H1 (cell line): ENCODE results near the gene CHN2. TPM values are rescaled to one million over a fixed set of nuclear protein-coding genes. Genes with fewer than 3 reads are reported as not detected.

ENCODE experiments used
- CTCF ChIA-PET: fragments of 300-600 bp; sonication (Branson Sonifier 250); formaldehyde crosslinking; loops from one replicate; lab custom pipeline; 2021; ENCODE audit not compliant: partially characterized antibody; lab: Charles Lee
- POLR2A ChIA-PET: fragments of 300-600 bp; sonication (Branson Sonifier 250); formaldehyde crosslinking; loops from one replicate; lab custom pipeline; 2021; ENCODE audit warnings: inconsistent platforms; ENCODE audit not compliant: partially characterized antibody; lab: Charles Lee
- DNase-seq, 2 experiments: peaks; one replicate each; pipeline versions ENCODE4 v3.0.0 to v3.0.0-alpha.2; 2010 to 2022; ENCODE audit warnings: low spot score in 2 of 2, low read depth in 1 of 2, mixed read lengths in 1 of 2
- FAIRE-seq: peaks from 2 replicates; lab custom pipeline; 2011; peaks lifted over from hg19 to GRCh38; lab: Jason Lieb, UNC
- H2AFZ ChIP-seq: 2 replicates; pipeline ENCODE4 v1.8.1; 2012; ENCODE audit warnings: low read length, inconsistent platforms
- H2AK5ac ChIP-seq: 2 replicates; pipeline ENCODE4 v1.6.1; 2013; ENCODE audit warnings: low read depth, low read length
- H2BK120ac ChIP-seq: replicated peaks from 2 replicates; pipeline ENCODE3; 2013; ENCODE audit warnings: low read depth, low read length, inconsistent platforms
- H2BK12ac ChIP-seq: 2 replicates; pipeline ENCODE4 v1.6.1; 2013; ENCODE audit warnings: low read depth, low read length
- H2BK15ac ChIP-seq: 2 replicates; pipeline ENCODE4 v1.6.1; 2013; ENCODE audit warnings: low read length
- H2BK20ac ChIP-seq: 2 replicates; pipeline ENCODE4 v1.6.1; 2013; ENCODE audit warnings: low read length
- H2BK5ac ChIP-seq: 2 replicates; pipeline ENCODE4 v1.6.1; 2013; ENCODE audit warnings: low read depth, low read length
- H3K14ac ChIP-seq: 2 replicates; pipeline ENCODE4 v1.6.1; 2013; ENCODE audit warnings: inconsistent platforms; ENCODE audit not compliant: insufficient read length
- H3K18ac ChIP-seq: 2 replicates; pipeline ENCODE4 v1.6.1; 2013; ENCODE audit warnings: low read length; ENCODE audit errors: extremely low read depth
- H3K23ac ChIP-seq: 2 replicates; pipeline ENCODE4 v1.6.1; 2013; ENCODE audit warnings: inconsistent platforms; ENCODE audit not compliant: insufficient read length
- H3K23me2 ChIP-seq: 2 replicates; pipeline ENCODE4 v1.6.1; 2013; ENCODE audit warnings: low read depth, low read length
- H3K27ac ChIP-seq: 2 replicates; pipeline ENCODE4 v1.6.1; 2011; ENCODE audit warnings: low read depth, low read length, inconsistent platforms
- H3K27me3 ChIP-seq, 4 experiments: replicated peaks in 1 of 4; 1 replicate in 1 of 4; 2 replicates in 3 of 4; pipeline versions ENCODE4 v1.6.1 to v1.8.1; 2011 to 2013; ENCODE audit warnings: low read length in 3 of 4, mild to moderate bottlenecking in 3 of 4, inconsistent platforms in 2 of 4, mixed read lengths in 2 of 4, moderate library complexity in 1 of 4; ENCODE audit not compliant: control insufficient read depth in 3 of 4, insufficient read depth in 3 of 4; ENCODE audit errors: extremely low read depth in 1 of 4
- H3K36me3 ChIP-seq, 4 experiments: 2 replicates each; pipeline versions ENCODE4 v1.6.1 to v1.8.1; 2011 to 2013; ENCODE audit warnings: mild to moderate bottlenecking in 4 of 4, low read length in 3 of 4, moderate library complexity in 2 of 4, control low read depth in 1 of 4, inconsistent platforms in 1 of 4; ENCODE audit not compliant: insufficient read depth in 4 of 4, control insufficient read depth in 2 of 4
- H3K4ac ChIP-seq: replicated peaks from 2 replicates; pipeline ENCODE3; 2013; ENCODE audit warnings: low read length, low read depth, mixed read lengths, inconsistent platforms; ENCODE audit not compliant: insufficient read length
- H3K4me1 ChIP-seq, 4 experiments: replicated peaks in 1 of 4; 1 replicate in 1 of 4; 2 replicates in 3 of 4; pipeline versions ENCODE4 v1.6.1 to v1.8.1; 2011 to 2013; ENCODE audit warnings: low read length in 3 of 4, inconsistent platforms in 2 of 4, mixed read lengths in 1 of 4; ENCODE audit not compliant: insufficient read depth in 4 of 4, control insufficient read depth in 3 of 4
- H3K4me2 ChIP-seq, 2 experiments: 2 replicates each; pipeline versions ENCODE4 v1.6.1 to v1.8.1; 2011 to 2013; ENCODE audit warnings: low read depth in 2 of 2, low read length in 2 of 2, control low read depth in 1 of 2, inconsistent platforms in 1 of 2, mild to moderate bottlenecking in 1 of 2; ENCODE audit not compliant: insufficient read depth in 1 of 2
- H3K4me3 ChIP-seq, 4 experiments: fragments of 200-600, 300-600 bp in 1 of 4; sonication (generic), shearing (Covaris generic), sonication (Bioruptor Twin) in 1 of 4; 2 replicates each; pipeline versions ENCODE4 v1.5.1 to v1.8.1; 2011 to 2016; ENCODE audit warnings: low read length in 4 of 4, low read depth in 3 of 4, control low read depth in 2 of 4, inconsistent platforms in 2 of 4, mild to moderate bottlenecking in 2 of 4, mixed read lengths in 1 of 4, moderate library complexity in 1 of 4; ENCODE audit not compliant: insufficient read depth in 2 of 4; ENCODE audit errors: extremely low read depth in 1 of 4
- H3K56ac ChIP-seq: replicated peaks from 2 replicates; pipeline ENCODE3; 2013; ENCODE audit warnings: low read depth, mild to moderate bottlenecking, mixed read lengths, low read length, inconsistent platforms; ENCODE audit not compliant: insufficient read length
- H3K79me1 ChIP-seq: 2 replicates; pipeline ENCODE4 v1.6.1; 2013; ENCODE audit warnings: low read depth, low read length, control low read depth
- H3K79me2 ChIP-seq, 2 experiments: 2 replicates each; pipeline versions ENCODE4 v1.6.1 to v1.8.1; 2012 to 2013; ENCODE audit warnings: low read length in 2 of 2, mild to moderate bottlenecking in 2 of 2, inconsistent platforms in 1 of 2; ENCODE audit not compliant: insufficient read depth in 2 of 2, control insufficient read depth in 1 of 2
- H3K9ac ChIP-seq, 4 experiments: replicated peaks in 1 of 4; 1 replicate in 1 of 4; 2 replicates in 3 of 4; pipeline versions ENCODE4 v1.6.1 to v1.8.1; 2011 to 2013; ENCODE audit warnings: low read depth in 3 of 4, low read length in 3 of 4, control low read depth in 2 of 4, mild to moderate bottlenecking in 2 of 4, moderate library complexity in 2 of 4, inconsistent platforms in 1 of 4; ENCODE audit errors: extremely low read depth in 1 of 4
- H3K9me3 ChIP-seq, 2 experiments: 2 replicates each; pipeline versions ENCODE4 v1.6.1 to v1.8.1; 2012 to 2013; ENCODE audit warnings: mild to moderate bottlenecking in 2 of 2, moderate library complexity in 2 of 2, control low read depth in 1 of 2, inconsistent platforms in 1 of 2, low read depth in 1 of 2, low read length in 1 of 2, mixed read lengths in 1 of 2; ENCODE audit not compliant: insufficient read depth in 2 of 2
- H4K20me1 ChIP-seq, 2 experiments: replicated peaks in 1 of 2; 2 replicates each; pipeline versions ENCODE3 to v1.8.1; 2011 to 2013; ENCODE audit warnings: inconsistent platforms in 2 of 2, low read length in 2 of 2, mild to moderate bottlenecking in 1 of 2; ENCODE audit not compliant: insufficient read depth in 2 of 2, control insufficient read depth in 1 of 2
- H4K5ac ChIP-seq: 2 replicates; pipeline ENCODE4 v1.6.1; 2013; ENCODE audit warnings: low read length, low read depth, mixed read lengths, inconsistent platforms; ENCODE audit not compliant: insufficient read length
- H4K8ac ChIP-seq: 2 replicates; pipeline ENCODE4 v1.8.0; 2013; ENCODE audit warnings: mild to moderate bottlenecking, moderate library complexity, low read length, inconsistent platforms; ENCODE audit not compliant: insufficient read depth; ENCODE audit errors: extremely low read depth
- H4K91ac ChIP-seq: replicated peaks from 2 replicates; pipeline ENCODE3; 2013; ENCODE audit warnings: low read length, mixed read lengths, inconsistent platforms; ENCODE audit not compliant: insufficient read length
- BACH1 ChIP-seq: IDR thresholded peaks from 2 replicates; pipeline ENCODE4 v1.6.1; 2012; ENCODE audit warnings: low read length, improper control_type of control experiment
- CEBPB ChIP-seq: IDR thresholded peaks from 2 replicates; pipeline ENCODE4 v1.6.1; 2012; ENCODE audit warnings: low read depth, low read length
- CHD2 ChIP-seq: IDR thresholded peaks from 2 replicates; pipeline ENCODE4 v1.6.1; 2012; ENCODE audit warnings: low read length, improper control_type of control experiment
- EP300 ChIP-seq, 2 experiments: IDR thresholded peaks; 1 replicate in 1 of 2; 2 replicates in 1 of 2; pipeline ENCODE4 v1.6.1; 2011 to 2012; ENCODE audit warnings: low read depth in 2 of 2, low read length in 2 of 2, mild to moderate bottlenecking in 2 of 2, borderline replicate concordance in 1 of 2, inconsistent platforms in 1 of 2, moderate library complexity in 1 of 2
- EZH2 ChIP-seq: fragments of 200-600 bp; sonication (generic); IDR thresholded peaks from 2 replicates; pipeline ENCODE4 v1.7.1; 2012; ENCODE audit warnings: low read depth, mild to moderate bottlenecking, moderate library complexity, low read length, inconsistent platforms; ENCODE audit not compliant: severe bottlenecking
- GABPA ChIP-seq: IDR thresholded peaks from 2 replicates; pipeline ENCODE4 v1.6.1; 2011; ENCODE audit warnings: mild to moderate bottlenecking, low read length, moderate library complexity, borderline replicate concordance; ENCODE audit not compliant: insufficient read depth
- SIX5 ChIP-seq: IDR thresholded peaks from 2 replicates; pipeline ENCODE4 v1.6.1; 2011; ENCODE audit warnings: mild to moderate bottlenecking, low read depth, low read length
- WGBS, 2 experiments: shearing (Covaris generic) in 1 of 2; methylation state at CpG; one replicate each; pipeline versions ENCODE4 v1.1.6 to v1.1.7; 2013 to 2015; ENCODE audit warnings: low lambda C conversion rate in 2 of 2, mixed read lengths in 2 of 2, inconsistent platforms in 1 of 2, low coverage in 1 of 2, missing lambda C conversion rate in 1 of 2; ENCODE audit not compliant: insufficient replicate concordance in 2 of 2, insufficient coverage in 1 of 2, insufficient read length in 1 of 2; ENCODE audit errors: extremely low coverage in 1 of 2, missing lambda C conversion rate in 1 of 2; 5-methylcytosine and 5-hydroxymethylcytosine counted together
- polyA plus RNA-seq, 7 experiments: library from polyadenylated mRNA; depleted of rRNA in 3 of 7; stranded (reverse) in 5 of 7; unstranded in 2 of 7; fragments of >200 nt in 5 of 7; fragments of 200-250 nt in 2 of 7; gene quantifications; 1 replicate in 5 of 7; 2 replicates in 1 of 7; 4 replicates in 1 of 7; pipeline versions ENCODE4 v1.2.1 to v1.2.3, GENCODE V29; 2011 to 2013; ENCODE audit warnings: missing spikeins in 2 of 7, mixed read lengths in 2 of 7
- total RNA-seq: library from RNA; stranded (reverse); fragmentation: NEBNext Ultra II Directional; extraction: Animal tissue kit (Norgen Biotek cat#: 25700); gene quantifications from 2 replicates; pipeline ENCODE4 v1.2.1, GENCODE V29; 2021

Gene CHN2
- total and polyA plus RNA-seq, 2 of the 8 experiments (the other 6 are each of a cell fraction or from before 2014, with no cell fraction given), result 2.9 to 4.8 TPM

DNA sequence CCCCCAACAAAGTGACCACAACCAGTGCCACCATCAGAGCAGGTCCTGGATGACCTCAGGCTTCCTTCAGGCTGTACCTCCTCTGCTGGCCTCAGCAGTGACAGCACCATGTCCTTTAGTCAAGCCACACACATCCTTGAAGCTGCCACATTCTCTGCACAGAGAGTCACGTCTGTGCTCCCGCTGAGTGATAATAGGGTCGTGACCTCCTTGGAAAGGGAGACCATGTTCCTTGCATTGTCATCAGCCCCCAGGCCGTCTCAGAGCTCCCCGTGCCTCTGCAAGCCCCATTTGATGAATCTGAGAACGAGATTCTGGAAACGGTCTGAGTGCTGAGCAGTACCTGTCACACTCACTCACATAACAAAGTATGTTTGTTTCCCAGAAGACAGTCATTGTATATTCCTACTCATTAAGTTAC lies 262.6 kb downstream of the CHN2 start:
- no peak overlapping the region for H4K5ac ChIP-seq
- DNase-seq (no peak), FAIRE-seq (no peak)
- no peaks in the 10 kb centered on the region for H3K9me3 ChIP-seq
- H3K79me2 ChIP-seq, result no peaks in the 10 kb centered on the region
- H3K23me2 ChIP-seq, result no peaks in the 10 kb centered on the region
- H3K27ac ChIP-seq, result no peak overlapping the region
- H2BK20ac ChIP-seq, result no peak overlapping the region
- H2BK120ac ChIP-seq, result no peak overlapping the region
- no peak overlapping the region for H3K9ac ChIP-seq
- ChIA-PET CTCF (interaction anchor here (1.5 kb wide), 1 partner anchor 14 kb away, joined by 6 read pairs; no protein-coding TSS in a partner anchor), POLR2A (interaction anchor here (0.6 kb wide), 1 partner anchor 12 kb away, joined by 3 read pairs; no protein-coding TSS in a partner anchor)
- no peak overlapping the region for H4K8ac ChIP-seq
- no peaks in the 10 kb centered on the region for H3K36me3 ChIP-seq
- no peak overlapping the region for H3K4me2 ChIP-seq
- no peak overlapping the region for H3K23ac ChIP-seq
- 89% methylated on average over 7 of the region's 7 CpGs; no CpG with 5 or more reads in 1 of the 2 experiments for WGBS, 2 experiments
- no peak overlapping the region for H2AK5ac ChIP-seq
- H2BK15ac ChIP-seq, result no peak overlapping the region
- no peak overlapping the region for H3K4me3 ChIP-seq
- H2BK5ac ChIP-seq, result no peak overlapping the region
- H3K27me3 ChIP-seq, result no peaks in the 10 kb centered on the region
- no peak for TF ChIP-seq CEBPB
- TF ChIP-seq EP300 (IDR thresholded peaks at IDR 0.05; ENCODE audit: borderline replicate concordance in 1 of 2, low read depth in 2 of 2, low read length in 2 of 2), result no peak
- no peak for TF ChIP-seq CHD2
- TF ChIP-seq BACH1, result no peak
- TF ChIP-seq EZH2, result no peak
- TF ChIP-seq SIX5, result no peak
- no peak for TF ChIP-seq GABPA
- H2AFZ ChIP-seq, result no peak overlapping the region
- H4K91ac ChIP-seq, result no peak overlapping the region
- no peak overlapping the region for H2BK12ac ChIP-seq
- no peak overlapping the region for H3K18ac ChIP-seq
- no peaks in the 10 kb centered on the region for H3K79me1 ChIP-seq
- no peak overlapping the region for H3K4ac ChIP-seq
- H3K14ac ChIP-seq, result no peak overlapping the region
- H3K4me1 ChIP-seq, result 0 out of 7 replicates have a peak, but pooled peaks cover 0 to 2% (median 0%) of the 10 kb centered on the region in 4 experiments
- no peaks in the 10 kb centered on the region for H4K20me1 ChIP-seq
- no peak overlapping the region for H3K56ac ChIP-seq
